SK-N-SH treated with all-trans-retinoic acid at 6 μM for 48 hours (cell line): ENCODE data around the gene CDK14.

ENCODE experiments used
- ARNTL ChIP-seq: fragments of 450-650 bp; formaldehyde crosslinking; IDR thresholded peaks from 2 replicates; pipeline ENCODE4 v1.5.0; 2020; ENCODE audit warnings: low read depth, mild to moderate bottlenecking, moderate library complexity, borderline replicate concordance
- CSDC2 ChIP-seq: fragments of 250-450 bp; sonication (Bioruptor Pico); IDR thresholded peaks from 2 replicates; pipeline ENCODE4 v1.5.0; 2020; ENCODE audit warnings: mild to moderate bottlenecking, moderate library complexity
- GLIS3 ChIP-seq: fragments of 250-450 bp; sonication (Bioruptor Pico); IDR thresholded peaks from 2 replicates; pipeline ENCODE4 v1.5.0; 2020; ENCODE audit warnings: mild to moderate bottlenecking, moderate library complexity
- ISL1 ChIP-seq: fragments of 250-450 bp; sonication (Bioruptor Pico); IDR thresholded peaks from 2 replicates; pipeline ENCODE4 v2.1.2; 2022; ENCODE audit warnings: mild to moderate bottlenecking, moderate library complexity
- PPARA ChIP-seq: fragments of 250-450 bp; sonication (Bioruptor Pico); IDR thresholded peaks from 2 replicates; pipeline ENCODE4 v1.5.0; 2020; ENCODE audit warnings: mild to moderate bottlenecking, borderline replicate concordance
- RARB ChIP-seq: fragments of 250-450 bp; sonication (Bioruptor Pico); IDR thresholded peaks from 2 replicates; pipeline ENCODE4 v1.8.0; 2021; ENCODE audit warnings: mild to moderate bottlenecking, moderate library complexity
- SNAI2 ChIP-seq: fragments of 250-450 bp; sonication (Bioruptor Pico); IDR thresholded peaks from 2 replicates; pipeline ENCODE4 v1.5.0; 2020; ENCODE audit warnings: mild to moderate bottlenecking, moderate library complexity
- TCF4 ChIP-seq: fragments of 250-450 bp; sonication (Bioruptor Pico); IDR thresholded peaks from 2 replicates; pipeline ENCODE4 v1.8.0; 2021; ENCODE audit warnings: mild to moderate bottlenecking, moderate library complexity, borderline replicate concordance
- ZC3H10 ChIP-seq: fragments of 250-450 bp; sonication (Bioruptor Pico); IDR thresholded peaks from 2 replicates; pipeline ENCODE4 v1.5.1; 2021; ENCODE audit warnings: mild to moderate bottlenecking, moderate library complexity
- ZFP30 ChIP-seq: fragments of 450-650 bp; formaldehyde crosslinking; IDR thresholded peaks from 2 replicates; pipeline ENCODE4 v1.5.0; 2022; ENCODE audit warnings: mild to moderate bottlenecking, moderate library complexity
- ZNF8 ChIP-seq: fragments of 450-650 bp; formaldehyde crosslinking; IDR thresholded peaks from 2 replicates; pipeline ENCODE4 v1.5.0; 2020; ENCODE audit warnings: mild to moderate bottlenecking, moderate library complexity
- TF ChIP-seq, protein P1 (sequence below): fragments of 250-450 bp; sonication (Bioruptor Pico); IDR thresholded peaks from 2 replicates; pipeline ENCODE4 v1.8.0; 2020; ENCODE audit warnings: mild to moderate bottlenecking, moderate library complexity, borderline replicate concordance
- TF ChIP-seq, protein P2 (sequence below): fragments of 250-450 bp; sonication (Bioruptor Pico); IDR thresholded peaks from 2 replicates; pipeline ENCODE4 v1.5.1; 2021; ENCODE audit warnings: mild to moderate bottlenecking, moderate library complexity

- no peak for TF ChIP-seq ISL1 (CRISPR knock-in tag)
- TF ChIP-seq SNAI2 (CRISPR knock-in tag): no peak
- TF ChIP-seq, protein P1, sequence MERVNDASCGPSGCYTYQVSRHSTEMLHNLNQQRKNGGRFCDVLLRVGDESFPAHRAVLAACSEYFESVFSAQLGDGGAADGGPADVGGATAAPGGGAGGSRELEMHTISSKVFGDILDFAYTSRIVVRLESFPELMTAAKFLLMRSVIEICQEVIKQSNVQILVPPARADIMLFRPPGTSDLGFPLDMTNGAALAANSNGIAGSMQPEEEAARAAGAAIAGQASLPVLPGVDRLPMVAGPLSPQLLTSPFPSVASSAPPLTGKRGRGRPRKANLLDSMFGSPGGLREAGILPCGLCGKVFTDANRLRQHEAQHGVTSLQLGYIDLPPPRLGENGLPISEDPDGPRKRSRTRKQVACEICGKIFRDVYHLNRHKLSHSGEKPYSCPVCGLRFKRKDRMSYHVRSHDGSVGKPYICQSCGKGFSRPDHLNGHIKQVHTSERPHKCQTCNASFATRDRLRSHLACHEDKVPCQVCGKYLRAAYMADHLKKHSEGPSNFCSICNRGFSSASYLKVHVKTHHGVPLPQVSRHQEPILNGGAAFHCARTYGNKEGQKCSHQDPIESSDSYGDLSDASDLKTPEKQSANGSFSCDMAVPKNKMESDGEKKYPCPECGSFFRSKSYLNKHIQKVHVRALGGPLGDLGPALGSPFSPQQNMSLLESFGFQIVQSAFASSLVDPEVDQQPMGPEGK (CRISPR knock-in tag): no peak
- no peak for TF ChIP-seq GLIS3 (CRISPR knock-in tag)
- no peak for TF ChIP-seq ZFP30 (CRISPR knock-in tag)
- peak; percentile 98 for TF ChIP-seq ZNF8
- TF ChIP-seq ZC3H10 (CRISPR knock-in tag): no peak
- no peak for TF ChIP-seq TCF4
- TF ChIP-seq ARNTL (CRISPR knock-in tag): no peak
- TF ChIP-seq RARB: no peak
- TF ChIP-seq, protein P2, sequence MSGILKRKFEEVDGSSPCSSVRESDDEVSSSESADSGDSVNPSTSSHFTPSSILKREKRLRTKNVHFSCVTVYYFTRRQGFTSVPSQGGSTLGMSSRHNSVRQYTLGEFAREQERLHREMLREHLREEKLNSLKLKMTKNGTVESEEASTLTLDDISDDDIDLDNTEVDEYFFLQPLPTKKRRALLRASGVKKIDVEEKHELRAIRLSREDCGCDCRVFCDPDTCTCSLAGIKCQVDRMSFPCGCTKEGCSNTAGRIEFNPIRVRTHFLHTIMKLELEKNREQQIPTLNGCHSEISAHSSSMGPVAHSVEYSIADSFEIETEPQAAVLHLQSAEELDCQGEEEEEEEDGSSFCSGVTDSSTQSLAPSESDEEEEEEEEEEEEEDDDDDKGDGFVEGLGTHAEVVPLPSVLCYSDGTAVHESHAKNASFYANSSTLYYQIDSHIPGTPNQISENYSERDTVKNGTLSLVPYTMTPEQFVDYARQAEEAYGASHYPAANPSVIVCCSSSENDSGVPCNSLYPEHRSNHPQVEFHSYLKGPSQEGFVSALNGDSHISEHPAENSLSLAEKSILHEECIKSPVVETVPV (CRISPR knock-in tag): no peak
- no peak for TF ChIP-seq PPARA (CRISPR knock-in tag)
- no peak for TF ChIP-seq CSDC2
Observed at GRCh38 chr7:90654718-90655427, 58.8 kb downstream of the CDK14 start.
